GM18498 (cell line): ENCODE results near the gene FAM236B.
"Not testable (repeated sequence)": the region's sequence is repeated elsewhere in the genome, so short reads cannot be mapped to it uniquely, and the experiment has no call there.

Experiments
- ATAC-seq: cut with Tn5 transposase; IDR thresholded peaks from one replicate; pipeline ENCODE4 v1.9.1; 2021; ENCODE audit warnings: mild to moderate bottlenecking, moderate library complexity; ENCODE audit not compliant: unreplicated experiment

The FAM236B gene

DNA sequence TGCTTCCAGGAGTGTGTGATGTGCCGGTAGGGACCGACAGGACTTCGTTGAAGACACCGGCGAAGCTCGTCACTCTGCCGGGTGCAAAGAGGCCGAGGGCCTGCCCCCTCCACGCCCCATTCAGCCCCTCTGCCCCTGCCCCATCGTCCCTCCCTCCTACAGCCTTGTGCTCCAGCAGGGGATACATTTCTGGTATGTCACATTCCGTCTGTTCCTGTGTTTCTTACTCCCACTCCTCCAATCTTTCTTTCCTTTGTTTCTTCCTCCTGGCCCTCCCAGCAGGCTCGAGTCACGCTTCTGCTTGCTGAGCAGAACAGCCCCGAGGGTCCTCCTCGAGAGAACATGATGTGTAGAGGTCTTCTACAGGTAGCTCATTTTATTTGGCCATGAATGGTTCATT, at the start of gene FAM236B:
TSS of gene FAM236B (minus strand) at position 101 of the 400 bp plus-strand sequence. CDS start at position 1, 100 bp downstream.
- not testable (repeated sequence) for ATAC-seq

GRCh38 chrX:72830701-72831100, 48.2 kb upstream of the FAM236B start:
- ATAC-seq = not testable (repeated sequence)

GRCh38 chrX:72808110-72808509, 25.6 kb upstream of the FAM236B start, which contains the start of gene FAM236D:
Gene FAM236D (minus strand): TSS chrX:72808210. CDS start chrX:72808110, 100 bp downstream.
- not testable (repeated sequence) for ATAC-seq

- not testable (repeated sequence) for ATAC-seq
Measured at GRCh38 chrX:72790390-72790789, 7.9 kb upstream of the FAM236B start.

DNA sequence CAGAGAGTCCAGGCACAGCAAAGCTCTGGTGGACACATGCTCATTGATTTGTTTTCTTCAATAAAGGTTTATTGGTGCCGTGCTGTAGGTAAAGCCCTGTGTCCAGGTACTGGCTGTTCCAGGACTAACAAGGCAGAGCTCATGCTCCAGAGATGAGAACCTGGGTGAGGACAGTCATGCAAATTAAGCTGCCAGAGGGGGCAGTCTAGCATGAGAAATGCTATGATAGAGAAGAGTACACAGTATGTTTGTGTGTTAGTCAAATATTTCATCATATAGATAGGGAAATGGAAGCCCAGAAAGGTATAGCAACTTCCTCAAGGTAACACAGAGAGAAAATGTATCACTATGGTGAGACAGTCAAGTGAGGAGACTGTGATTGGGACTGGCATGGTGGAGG, 5.7 kb upstream of the FAM236B start:
- ATAC-seq = not testable (repeated sequence)

DNA sequence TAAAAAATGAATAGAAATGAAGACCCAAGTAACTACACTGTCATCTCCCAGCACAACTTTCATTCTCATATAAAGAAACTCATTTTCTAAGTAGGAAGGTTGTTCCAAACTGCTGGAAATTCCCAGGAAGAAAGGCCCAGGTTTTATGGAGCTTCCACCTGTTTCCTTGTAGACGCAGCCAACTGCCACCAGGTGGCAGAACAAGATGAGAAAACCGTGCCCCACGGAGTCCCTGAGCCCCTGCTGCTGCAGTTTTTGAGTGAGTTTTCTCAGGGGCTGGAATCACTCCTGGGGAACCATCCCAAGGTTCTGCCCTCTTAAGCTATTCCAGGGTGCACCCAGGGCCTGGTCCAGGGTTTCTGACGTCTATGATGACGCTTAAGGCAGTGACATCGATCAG, 1.5 kb upstream of the FAM236B start:
- ATAC-seq = not testable (repeated sequence)

- not testable (repeated sequence) for ATAC-seq
Measured at GRCh38 chrX:72783365-72783936, 991 bp upstream of the FAM236B start.

DNA sequence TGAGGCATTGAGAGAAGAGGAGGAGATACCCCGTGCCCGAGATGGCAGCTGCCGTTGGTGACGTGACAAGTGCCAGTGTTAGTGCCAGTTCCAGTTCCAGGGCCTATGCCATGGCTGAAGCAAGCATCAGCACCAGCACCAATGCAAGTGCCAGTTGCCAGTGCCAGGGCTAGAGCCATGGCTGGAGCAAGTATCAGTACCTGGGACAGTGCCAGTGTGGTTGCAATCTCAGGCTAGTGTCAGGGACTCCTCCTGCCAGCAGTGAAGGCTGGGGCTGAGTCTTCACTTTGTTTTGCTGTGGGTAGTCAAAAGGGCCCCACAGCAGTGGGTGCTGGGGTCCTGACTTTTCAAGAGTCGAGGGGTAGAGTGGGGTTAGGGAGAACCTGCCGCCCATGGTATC, 4.3 kb downstream of the FAM236B start:
- ATAC-seq = not testable (repeated sequence)

- peak; percentile 80 for ATAC-seq
Measured at GRCh38 chrX:72777467-72777790, 5.0 kb downstream of the FAM236B start.

- ATAC-seq = peak; percentile 88
Measured at GRCh38 chrX:72776653-72777466, 5.6 kb downstream of the FAM236B start, which contains the start of gene DMRTC1B. Gene DMRTC1B (plus strand): TSS chrX:72776890. CDS start chrX:72845136, 68,246 bp downstream.

DNA sequence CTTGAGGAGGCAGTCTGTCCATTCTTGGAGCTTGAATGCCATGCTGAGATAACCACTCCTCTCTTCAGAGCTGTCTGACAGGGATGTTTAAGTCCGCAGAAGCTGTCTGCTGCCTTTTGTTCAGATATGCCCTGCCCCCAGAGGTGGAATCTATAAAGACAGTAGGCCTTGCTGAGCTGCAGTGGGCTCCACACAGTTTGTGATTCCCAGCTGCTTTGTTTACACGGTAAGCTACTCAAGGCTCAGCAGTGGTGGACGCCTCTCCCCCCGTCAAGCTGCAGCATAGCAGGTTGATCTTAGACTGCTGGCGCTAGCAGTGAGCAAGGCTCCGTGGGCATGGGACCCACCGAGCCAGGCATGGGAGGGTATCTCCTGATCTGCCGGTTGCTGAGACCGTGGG, 22.0 kb downstream of the FAM236B start:
- not testable (repeated sequence) for ATAC-seq

DNA sequence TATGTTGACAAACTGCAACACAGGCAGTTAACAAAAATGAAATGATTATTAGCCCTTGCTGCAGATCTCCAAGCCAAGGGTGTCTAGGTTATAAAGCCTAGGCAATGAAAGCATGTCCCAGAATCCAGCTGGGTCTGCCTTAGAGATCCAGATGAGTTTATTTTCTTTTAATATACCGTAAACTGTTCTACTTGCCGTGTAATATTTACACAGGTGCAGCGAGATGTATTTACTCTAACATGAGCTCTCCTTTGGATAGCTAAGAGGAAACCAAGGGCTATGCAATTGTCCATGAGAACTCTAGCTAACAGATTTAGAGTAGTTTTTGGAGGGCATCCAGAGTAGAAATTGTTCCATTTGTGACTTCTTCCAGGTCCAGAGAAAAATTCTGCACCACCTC, 33.9 kb downstream of the FAM236B start:
- ATAC-seq = not testable (repeated sequence)

DNA sequence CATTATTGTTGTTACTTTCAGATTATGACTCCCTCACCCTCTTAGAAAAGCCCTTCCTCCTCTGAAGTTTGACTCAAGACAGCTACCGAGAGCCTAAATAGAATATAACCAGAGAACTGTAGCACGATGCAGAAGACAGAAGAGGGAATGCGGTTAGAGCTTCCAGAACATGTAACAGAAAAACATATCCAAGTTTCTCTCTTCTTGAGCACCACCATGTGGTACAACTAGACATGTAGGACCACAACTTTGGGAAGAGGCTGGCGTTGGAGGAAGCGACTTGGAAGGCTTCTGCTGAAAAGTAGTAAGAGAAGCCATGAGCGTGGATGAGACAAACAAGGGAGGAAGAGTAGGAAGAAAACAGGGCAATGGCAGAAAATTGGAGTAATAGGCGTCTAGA, 36.9 kb downstream of the FAM236B start:
- not testable (repeated sequence) for ATAC-seq

DNA sequence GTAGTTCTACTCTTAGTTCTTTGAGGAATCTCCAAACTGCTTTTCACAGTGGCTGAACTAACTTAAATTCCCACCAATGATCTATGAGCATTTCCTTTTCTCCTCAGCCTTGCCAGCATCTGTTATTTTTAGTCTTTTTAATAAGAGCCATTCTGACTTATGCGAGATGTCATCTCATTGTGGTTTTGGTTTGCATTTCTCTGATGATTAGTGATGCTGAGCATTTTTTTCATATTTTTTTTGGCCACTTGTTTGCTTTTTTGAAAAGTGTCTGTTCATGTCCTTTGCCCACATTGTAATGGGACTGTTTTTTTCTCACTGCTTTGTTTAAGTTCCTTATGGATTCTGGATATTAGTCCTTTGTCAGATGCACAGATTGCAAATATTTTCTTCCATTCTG, 46.9 kb downstream of the FAM236B start:
- no peak for ATAC-seq

DNA sequence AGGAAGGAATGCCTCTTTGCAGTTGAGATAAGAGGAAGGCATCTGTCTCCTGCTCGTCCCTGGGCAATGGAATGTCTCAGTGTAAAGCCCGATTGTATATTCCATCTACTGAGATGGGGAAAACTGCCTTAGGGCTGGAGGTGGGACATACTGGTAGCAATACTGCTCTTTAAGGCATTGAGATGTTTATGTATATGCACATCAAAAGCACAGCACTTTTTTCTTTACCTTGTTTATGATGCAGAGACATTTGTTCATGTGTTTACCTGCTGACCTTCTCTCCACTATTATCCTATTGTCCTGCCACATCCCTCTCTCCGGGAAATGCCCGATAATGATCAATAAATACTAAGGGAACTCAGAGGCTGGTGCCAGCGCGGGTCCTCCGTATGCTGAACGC, 48.8 kb downstream of the FAM236B start:
- not testable (repeated sequence) for ATAC-seq
